SK-N-MC (cell line): ENCODE results near the gene PITPNC1.

Source experiments
- EZH2 ChIP-seq: fragments of 200-600 bp; sonication (generic); IDR thresholded peaks from one replicate; pipeline ENCODE4 v1.6.1; 2017; ENCODE audit warnings: antibody characterized with exemption
- POLR2AphosphoS5 ChIP-seq: IDR thresholded peaks from 2 replicates; pipeline ENCODE4 v1.6.1; 2012; ENCODE audit warnings: mild to moderate bottlenecking, low read depth, low read length, borderline replicate concordance

DNA sequence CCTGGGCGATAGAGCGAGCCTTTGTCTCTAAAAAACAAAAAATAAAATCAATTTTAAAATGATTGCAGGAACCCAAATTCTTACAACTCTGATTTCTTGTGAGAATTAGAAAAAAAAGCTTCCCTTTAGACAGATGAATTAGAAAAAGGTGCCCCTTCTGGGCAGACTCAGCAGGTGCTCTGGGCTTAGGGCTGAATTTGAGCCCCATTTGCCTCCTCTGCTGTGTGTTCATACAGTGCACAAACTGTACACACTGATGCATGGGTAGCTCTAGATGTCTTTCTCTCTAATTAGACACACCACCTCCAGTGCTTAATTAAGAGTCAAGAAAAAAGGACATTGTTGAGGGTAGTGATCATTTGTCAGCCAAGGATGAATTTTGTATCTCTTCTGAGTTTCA, 302.1 kb downstream of the PITPNC1 start:
- no peak for TF ChIP-seq EZH2
- TF ChIP-seq POLR2AphosphoS5 = no peak
